ENCODE measurements around the gene SLC4A7.
"Not testable (repeated sequence)": the region's sequence is repeated elsewhere in the genome, so short reads cannot be mapped to it uniquely, and the experiment has no call there.

SLC4A7 gene

DNA sequence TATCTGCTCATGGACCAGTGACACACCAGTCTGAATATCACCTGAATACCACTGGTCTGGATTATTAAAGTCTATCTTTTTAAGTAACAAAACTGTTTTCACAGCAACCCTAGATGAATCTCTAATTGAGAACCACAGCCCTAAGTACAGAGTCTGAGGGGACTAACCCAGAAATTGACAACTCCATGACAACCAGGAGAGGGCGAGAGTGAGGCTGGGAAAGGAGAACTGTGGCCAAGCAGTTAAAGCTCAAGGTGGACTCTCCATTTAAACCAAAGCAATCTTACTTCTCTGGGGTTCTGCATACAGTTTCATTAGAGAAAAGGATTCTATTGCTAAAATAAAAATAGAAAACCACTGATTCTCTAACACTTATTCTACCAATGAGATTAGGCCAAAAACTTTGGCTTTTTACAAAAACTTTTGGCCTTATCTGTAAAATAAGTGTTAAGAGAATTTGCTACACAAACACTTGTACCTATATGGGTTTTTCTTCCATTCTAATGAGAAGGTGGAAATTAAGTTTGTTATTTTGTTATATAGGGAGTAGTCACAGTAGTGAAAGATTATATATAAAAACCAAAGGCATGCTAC lies 126.4 kb downstream of the SLC4A7 start:
- DNase-seq = peak; percentile 21 to 42

- no peak for DNase-seq
These were observed 127.2 kb downstream of the SLC4A7 start for GRCh38 chr3:27356976-27357375.

- no peak for DNase-seq
These were observed 129.5 kb downstream of the SLC4A7 start for GRCh38 chr3:27354588-27355203.

DNA sequence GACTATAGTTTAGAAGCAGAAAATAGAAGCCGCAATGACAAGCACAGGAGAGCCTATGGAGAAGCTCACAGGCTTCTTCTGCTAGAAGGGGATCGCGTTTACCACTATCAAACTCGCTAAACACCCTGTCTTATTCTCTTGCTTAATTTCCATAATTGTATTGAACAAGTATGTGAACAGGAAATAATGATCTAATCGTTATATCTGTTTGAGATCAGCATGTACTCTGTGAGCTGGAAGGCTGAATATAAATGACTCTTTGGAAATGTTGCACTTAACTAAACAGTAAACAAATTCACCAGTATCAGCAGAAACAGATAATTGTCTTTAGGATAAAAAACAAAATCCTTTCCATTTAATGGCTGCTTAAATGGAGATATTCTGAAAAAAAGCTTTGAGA lies 130.0 kb downstream of the SLC4A7 start:
- no peak for DNase-seq

GRCh38 chr3:27353221-27353620 lies 131.0 kb downstream of the SLC4A7 start:
- DNase-seq = no peak

DNA sequence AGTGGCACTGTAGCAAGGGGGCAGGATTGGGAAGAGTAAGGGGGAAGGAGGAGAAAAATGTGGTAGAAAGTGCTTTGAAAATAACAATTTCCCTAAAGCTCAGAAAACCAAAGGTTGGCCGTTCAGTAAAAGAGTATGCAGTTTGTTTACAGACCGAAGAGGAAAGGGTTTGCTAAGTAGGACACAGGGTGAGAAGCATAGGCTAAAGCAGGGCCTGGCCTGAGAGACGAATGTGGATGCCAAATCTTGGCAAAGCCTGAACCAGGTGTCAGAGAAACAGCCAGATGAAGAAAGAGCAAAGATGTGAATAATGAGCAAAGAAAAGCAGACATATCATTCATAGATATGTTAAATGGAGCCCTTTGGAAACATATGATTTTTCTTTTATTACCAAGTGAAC lies 132.1 kb downstream of the SLC4A7 start:
- no peak for DNase-seq

DNA sequence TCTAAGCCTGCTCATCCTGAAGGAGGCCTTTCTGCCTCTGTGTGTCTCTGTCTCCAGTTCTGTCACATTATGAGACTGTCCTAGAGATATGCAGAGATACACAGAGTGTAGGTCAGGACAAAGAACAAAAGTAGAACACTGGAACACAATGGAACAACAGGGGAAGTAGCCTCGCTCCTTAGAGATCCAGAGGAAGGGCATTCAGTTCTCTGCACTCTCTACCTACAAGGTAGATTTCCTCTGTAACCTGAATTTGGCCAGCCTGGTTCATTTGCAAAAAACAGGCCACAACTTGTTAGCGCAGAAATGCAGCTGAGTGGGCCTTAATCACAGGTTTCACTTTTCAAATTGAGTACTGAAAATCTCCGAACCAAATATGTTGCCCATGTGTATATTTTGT lies 134.4 kb downstream of the SLC4A7 start:
- DNase-seq = no peak

DNA sequence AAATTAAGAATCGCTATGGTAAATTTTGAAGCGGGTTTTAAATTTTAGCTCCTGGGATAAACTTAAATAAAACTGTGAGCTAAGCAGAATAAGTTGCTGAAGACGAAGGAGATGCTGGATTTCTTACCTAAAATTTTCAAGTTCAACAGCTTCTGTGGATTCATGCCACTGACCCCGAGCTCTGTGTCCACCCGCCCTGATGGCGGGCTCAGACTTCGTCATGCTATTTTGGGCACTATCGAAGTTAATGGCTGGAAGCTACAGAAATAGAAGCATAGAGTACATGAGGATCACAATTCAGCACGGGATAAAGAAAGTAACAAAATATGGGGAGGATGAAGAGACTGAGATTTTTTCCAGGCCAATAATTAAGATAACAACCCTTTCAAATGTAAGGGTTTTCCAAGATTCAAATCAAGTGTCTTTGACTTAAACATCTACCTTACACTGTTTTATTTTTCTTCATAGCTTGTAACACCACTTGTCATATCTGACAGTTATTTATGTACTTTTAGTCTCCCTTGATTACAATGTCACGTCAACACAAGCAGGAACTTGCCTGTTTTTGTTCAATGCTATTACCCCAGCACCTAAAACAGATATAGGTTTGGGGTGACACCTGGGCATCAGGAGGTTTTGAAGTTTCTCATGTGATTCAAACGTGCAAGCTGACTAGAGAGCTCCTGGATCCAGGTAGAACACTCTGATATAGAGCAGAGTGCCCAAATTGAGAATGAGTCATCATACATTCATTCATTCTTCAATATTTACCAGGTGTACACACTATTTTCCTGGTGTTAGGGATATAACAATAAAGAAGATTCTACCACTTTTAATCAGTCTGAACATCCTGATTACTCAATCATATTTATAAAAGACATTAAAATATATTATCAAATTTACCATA lies 138.0 kb downstream of the SLC4A7 start:
- DNase-seq = no peak

DNA sequence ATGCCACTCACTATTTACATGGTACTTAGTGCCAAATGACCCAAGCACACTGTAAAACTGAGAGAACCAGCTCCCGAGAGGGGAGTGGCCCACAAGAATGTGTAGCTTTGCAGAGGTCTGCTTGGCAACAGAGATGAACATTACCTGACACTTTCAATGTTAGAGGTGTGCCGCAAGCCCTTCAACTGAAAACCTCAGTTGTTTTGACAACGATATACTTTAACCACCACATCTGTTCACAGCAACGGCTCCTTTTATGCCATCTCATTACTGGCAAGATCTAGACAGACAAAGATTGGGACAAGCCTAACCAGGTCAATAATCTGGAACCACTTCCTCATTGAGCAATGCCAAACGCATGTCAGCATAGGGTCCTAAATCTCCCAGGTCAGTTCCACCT lies 138.7 kb downstream of the SLC4A7 start:
- DNase-seq = no peak

GRCh38 chr3:27345045-27345444 lies 139.1 kb downstream of the SLC4A7 start:
- DNase-seq = no peak

DNA sequence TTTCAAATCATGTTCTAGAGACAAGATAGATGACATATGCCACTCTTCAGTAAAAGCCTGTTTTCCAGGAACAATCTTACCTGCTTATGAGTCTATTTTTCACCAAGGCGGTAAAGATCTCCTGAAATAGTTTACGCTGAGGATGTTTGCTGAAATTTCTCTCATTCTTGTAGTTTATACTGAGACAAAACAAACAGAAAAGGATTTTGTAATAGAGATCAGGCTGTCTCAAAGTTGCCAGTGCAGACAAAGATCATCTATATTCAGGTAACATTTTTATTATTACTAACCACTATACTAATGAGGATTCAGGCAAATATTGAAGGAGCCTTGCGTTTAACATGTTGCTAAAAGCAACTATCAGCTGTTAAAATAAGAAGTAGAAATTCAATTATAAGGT lies 140.0 kb downstream of the SLC4A7 start:
- no peak for DNase-seq

GRCh38 chr3:27342267-27342666 lies 141.9 kb downstream of the SLC4A7 start:
- no peak for DNase-seq

DNA sequence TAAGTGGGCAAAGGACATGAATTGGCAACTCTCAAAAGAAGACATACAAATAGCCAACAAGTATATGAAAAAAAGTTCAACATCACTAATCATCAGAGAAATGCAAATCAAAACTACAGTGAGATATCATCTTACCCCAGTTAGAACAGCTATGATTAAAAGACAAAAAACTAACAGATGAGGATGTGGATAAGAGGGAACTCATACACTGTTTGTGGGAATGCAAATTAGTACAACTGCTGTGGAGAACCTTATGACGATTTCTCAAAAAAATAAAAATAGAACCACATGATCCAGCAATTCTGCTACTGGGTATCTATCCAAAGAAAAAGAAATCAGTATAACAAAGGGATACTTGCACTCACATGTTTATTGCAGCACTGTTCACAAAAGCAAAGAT lies 143.7 kb downstream of the SLC4A7 start:
- no peak for DNase-seq

DNA sequence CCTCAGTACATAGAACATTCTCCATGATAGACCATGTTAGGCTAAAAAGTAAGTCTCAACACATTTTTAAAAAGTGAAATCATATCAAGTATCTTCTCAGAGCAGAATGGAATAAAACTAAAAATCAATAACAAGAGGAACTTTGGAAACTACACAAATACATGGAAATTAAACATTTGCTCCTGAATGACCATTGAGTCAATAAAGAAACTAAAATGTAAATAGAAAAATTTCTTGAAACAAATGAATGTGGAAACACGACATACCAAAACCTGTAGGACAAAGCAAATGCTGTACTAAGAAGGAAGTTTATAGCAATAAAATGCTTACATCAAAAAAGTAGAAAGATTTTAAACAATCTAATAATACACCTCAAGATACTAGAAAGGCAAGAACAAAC lies 148.6 kb downstream of the SLC4A7 start:
- DNase-seq = no peak

DNA sequence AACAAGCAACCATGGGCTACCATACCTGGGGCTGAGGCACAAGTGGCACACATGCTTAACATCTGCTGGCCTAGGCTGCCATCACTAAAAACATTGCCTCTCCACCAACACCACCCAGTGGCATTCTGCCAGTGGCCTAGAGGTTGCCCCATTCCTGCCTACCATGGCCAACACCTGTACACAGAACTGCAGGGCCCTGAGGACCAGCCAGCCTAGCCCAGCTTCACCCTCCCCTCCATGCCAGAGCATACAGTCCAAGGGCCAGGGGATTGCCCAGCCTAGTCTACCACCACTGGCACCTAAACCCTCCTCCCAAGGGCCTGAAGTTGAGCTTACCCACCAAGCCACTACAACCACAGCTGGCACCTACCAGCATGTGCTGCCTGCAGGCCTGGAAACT lies 150.3 kb downstream of the SLC4A7 start:
- no peak for DNase-seq

GRCh38 chr3:27328982-27329762 lies 155.0 kb downstream of the SLC4A7 start:
- not testable (repeated sequence) for DNase-seq

- no peak for DNase-seq
These were observed 157.3 kb downstream of the SLC4A7 start for GRCh38 chr3:27326629-27327545.

GRCh38 chr3:27326202-27326601 lies 158.0 kb downstream of the SLC4A7 start:
- DNase-seq = no peak

- no peak for DNase-seq
These were observed 158.8 kb downstream of the SLC4A7 start for GRCh38 chr3:27325419-27325818.

GRCh38 chr3:27324686-27325085 lies 159.5 kb downstream of the SLC4A7 start:
- DNase-seq = no peak

- no peak for DNase-seq
These were observed 161.1 kb downstream of the SLC4A7 start for GRCh38 chr3:27323087-27323570.

Data from stimulated activated CD4-positive, alpha-beta T cell treated with anti-CD3 and anti-CD28 coated beads, Interleukin-4, amount 100 ng/mL, for 4 hours (primary cell).